HepG2 (cell line): Measurements from ENCODE around the gene EPB41L2. TPM values are rescaled to one million over a fixed set of nuclear protein-coding genes. Genes with fewer than 3 reads are reported as not detected.
A peak's percentile ranks its signal among the peaks of the same experiment; 100 is the strongest.

ENCODE experiments used
- GFI1 ChIP-seq: sonication (generic); formaldehyde crosslinking; IDR thresholded peaks from 2 replicates; pipeline ENCODE4 v1.5.0; 2020; ENCODE audit warnings: missing genetic modification reagents, mild to moderate bottlenecking, borderline replicate concordance
- HMGA1 ChIP-seq: sonication (generic); formaldehyde crosslinking; conservative IDR thresholded peaks from 2 replicates; pipeline ENCODE4 v1.4.0; 2020; ENCODE audit warnings: missing genetic modification reagents
- MXI1 ChIP-seq: IDR thresholded peaks from 3 replicates; pipeline ENCODE4 v1.6.1; 2012; ENCODE audit warnings: low read depth, low read length, inconsistent platforms, borderline replicate concordance
- PHF8 ChIP-seq: sonication (generic); formaldehyde crosslinking; IDR thresholded peaks from 2 replicates; pipeline ENCODE4 v1.5.0; 2020; ENCODE audit warnings: missing genetic modification reagents
- POLR2G ChIP-seq: fragments of 200-400 bp; formaldehyde crosslinking; IDR thresholded peaks from 2 replicates; pipeline ENCODE4 v1.6.1; 2018; ENCODE audit warnings: mild to moderate bottlenecking, low read depth, low read length, moderate library complexity
- THYN1 ChIP-seq: sonication (generic); formaldehyde crosslinking; IDR thresholded peaks from 2 replicates; pipeline ENCODE4 v1.8.1; 2023; ENCODE audit warnings: low read depth, mild to moderate bottlenecking, moderate library complexity, missing genetic modification reagents, borderline replicate concordance
- ZNF20 ChIP-seq: sonication (generic); formaldehyde crosslinking; IDR thresholded peaks from 2 replicates; pipeline ENCODE4 v1.4.0; 2020; ENCODE audit warnings: mild to moderate bottlenecking, moderate library complexity, missing genetic modification reagents
- ZNF644 ChIP-seq: IDR thresholded peaks from 2 replicates; pipeline ENCODE4 v1.6.1; 2016; ENCODE audit warnings: low read depth
- polyA plus RNA-seq, 8 experiments: library from polyadenylated mRNA; depleted of rRNA in 3 of 8; stranded (reverse) in 7 of 8; unstranded in 1 of 8; fragments of >200 nt; fragmentation: Illumina TruSeq in 4 of 8; extraction: Trizol in 4 of 8; gene quantifications; 2 replicates each; pipeline versions ENCODE4 v1.2.1 to v1.2.3, GENCODE V29; 2011 to 2016; ENCODE audit warnings: low read depth in 4 of 8, missing spikeins in 1 of 8, mixed read lengths in 1 of 8; ENCODE audit not compliant: insufficient read depth in 1 of 8
- total RNA-seq, 5 experiments: library from RNA; depleted of rRNA; stranded (reverse); fragments of >200 nt; fragmentation: Illumina TruSeq; extraction: Trizol; gene quantifications; 2 replicates each; pipeline ENCODE4 v1.2.3, GENCODE V29; 2016; ENCODE audit warnings: low read depth in 1 of 5
- TF ChIP-seq, protein P1 (sequence below), 2 experiments: IDR thresholded peaks; 2 replicates each; pipeline ENCODE4 v1.6.1; 2011 to 2012; ENCODE audit warnings: low read length in 2 of 2, borderline replicate concordance in 1 of 2, low read depth in 1 of 2, mild to moderate bottlenecking in 1 of 2, moderate library complexity in 1 of 2
- TF ChIP-seq, protein P2 (sequence below): sonication (generic); formaldehyde crosslinking; IDR thresholded peaks from 2 replicates; pipeline ENCODE4 v1.5.1; 2020; ENCODE audit warnings: mild to moderate bottlenecking, missing genetic modification reagents, moderate library complexity
- TF ChIP-seq, protein P3 (sequence below): sonication (generic); formaldehyde crosslinking; IDR thresholded peaks from 2 replicates; pipeline ENCODE4 v1.4.0; 2020; ENCODE audit warnings: missing genetic modification reagents
- TF ChIP-seq, protein P4 (sequence below): sonication (generic); formaldehyde crosslinking; IDR thresholded peaks from 2 replicates; pipeline ENCODE4 v1.4.0; 2020; ENCODE audit warnings: missing genetic modification reagents
- TF ChIP-seq, protein P5 (sequence below): sonication (generic); formaldehyde crosslinking; IDR thresholded peaks from 2 replicates; pipeline ENCODE4 v1.4.0; 2020; ENCODE audit warnings: missing genetic modification reagents, borderline replicate concordance
- TF ChIP-seq, protein P6 (sequence below): sonication (generic); formaldehyde crosslinking; IDR thresholded peaks from 2 replicates; pipeline ENCODE4 v1.4.0; 2020; ENCODE audit warnings: missing genetic modification reagents

The EPB41L2 gene
- total and polyA plus RNA-seq, 2 of the 13 experiments (the other 11 are each of a cell fraction or from before 2014, with no cell fraction given) = 41.7 to 56.4 TPM

DNA sequence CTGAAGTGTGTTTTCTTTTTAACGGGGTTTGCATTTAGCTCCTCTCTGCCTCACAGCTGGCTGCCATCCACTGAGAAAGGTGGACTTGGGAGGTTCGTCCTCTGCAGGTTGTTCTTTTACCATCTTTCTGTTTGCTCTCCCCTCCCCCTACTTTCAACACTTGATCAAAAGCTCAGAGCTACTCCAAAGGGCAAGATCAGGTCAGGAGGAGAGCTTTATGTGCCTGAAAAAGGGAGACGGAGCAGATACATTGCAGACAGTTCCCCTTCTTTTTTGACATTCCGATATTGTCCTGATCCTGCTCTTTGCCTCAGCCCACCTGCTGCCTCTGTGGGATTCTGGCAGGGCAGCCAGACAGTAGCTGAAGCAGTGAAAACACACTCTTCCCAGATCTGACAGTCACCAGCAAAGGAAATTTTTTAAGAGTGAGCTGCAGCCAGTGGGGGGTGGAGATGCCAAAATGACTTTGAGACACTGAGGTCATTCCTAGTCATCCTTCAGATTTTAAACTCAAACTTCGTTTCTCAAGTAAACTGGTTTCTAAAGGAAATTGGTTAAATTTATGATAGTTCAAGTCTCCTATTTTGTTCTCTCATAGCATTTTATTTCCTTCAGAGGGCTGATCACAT is 209.4 kb downstream of the EPB41L2 start (continued):
- TF ChIP-seq, protein P1, sequence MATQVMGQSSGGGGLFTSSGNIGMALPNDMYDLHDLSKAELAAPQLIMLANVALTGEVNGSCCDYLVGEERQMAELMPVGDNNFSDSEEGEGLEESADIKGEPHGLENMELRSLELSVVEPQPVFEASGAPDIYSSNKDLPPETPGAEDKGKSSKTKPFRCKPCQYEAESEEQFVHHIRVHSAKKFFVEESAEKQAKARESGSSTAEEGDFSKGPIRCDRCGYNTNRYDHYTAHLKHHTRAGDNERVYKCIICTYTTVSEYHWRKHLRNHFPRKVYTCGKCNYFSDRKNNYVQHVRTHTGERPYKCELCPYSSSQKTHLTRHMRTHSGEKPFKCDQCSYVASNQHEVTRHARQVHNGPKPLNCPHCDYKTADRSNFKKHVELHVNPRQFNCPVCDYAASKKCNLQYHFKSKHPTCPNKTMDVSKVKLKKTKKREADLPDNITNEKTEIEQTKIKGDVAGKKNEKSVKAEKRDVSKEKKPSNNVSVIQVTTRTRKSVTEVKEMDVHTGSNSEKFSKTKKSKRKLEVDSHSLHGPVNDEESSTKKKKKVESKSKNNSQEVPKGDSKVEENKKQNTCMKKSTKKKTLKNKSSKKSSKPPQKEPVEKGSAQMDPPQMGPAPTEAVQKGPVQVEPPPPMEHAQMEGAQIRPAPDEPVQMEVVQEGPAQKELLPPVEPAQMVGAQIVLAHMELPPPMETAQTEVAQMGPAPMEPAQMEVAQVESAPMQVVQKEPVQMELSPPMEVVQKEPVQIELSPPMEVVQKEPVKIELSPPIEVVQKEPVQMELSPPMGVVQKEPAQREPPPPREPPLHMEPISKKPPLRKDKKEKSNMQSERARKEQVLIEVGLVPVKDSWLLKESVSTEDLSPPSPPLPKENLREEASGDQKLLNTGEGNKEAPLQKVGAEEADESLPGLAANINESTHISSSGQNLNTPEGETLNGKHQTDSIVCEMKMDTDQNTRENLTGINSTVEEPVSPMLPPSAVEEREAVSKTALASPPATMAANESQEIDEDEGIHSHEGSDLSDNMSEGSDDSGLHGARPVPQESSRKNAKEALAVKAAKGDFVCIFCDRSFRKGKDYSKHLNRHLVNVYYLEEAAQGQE (IDR thresholded peaks at IDR 0.05; ENCODE audit: borderline replicate concordance in 1 of 2, low read depth in 1 of 2, low read length in 2 of 2) = 0 out of 4 replicates have a peak, but pooled peaks of 1 of the 2 experiments have one; percentile 30
- TF ChIP-seq, protein P2, sequence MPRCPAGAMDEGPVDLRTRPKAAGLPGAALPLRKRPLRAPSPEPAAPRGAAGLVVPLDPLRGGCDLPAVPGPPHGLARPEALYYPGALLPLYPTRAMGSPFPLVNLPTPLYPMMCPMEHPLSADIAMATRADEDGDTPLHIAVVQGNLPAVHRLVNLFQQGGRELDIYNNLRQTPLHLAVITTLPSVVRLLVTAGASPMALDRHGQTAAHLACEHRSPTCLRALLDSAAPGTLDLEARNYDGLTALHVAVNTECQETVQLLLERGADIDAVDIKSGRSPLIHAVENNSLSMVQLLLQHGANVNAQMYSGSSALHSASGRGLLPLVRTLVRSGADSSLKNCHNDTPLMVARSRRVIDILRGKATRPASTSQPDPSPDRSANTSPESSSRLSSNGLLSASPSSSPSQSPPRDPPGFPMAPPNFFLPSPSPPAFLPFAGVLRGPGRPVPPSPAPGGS (CRISPR knock-in tag) = no peak
- no peak for TF ChIP-seq MXI1
- TF ChIP-seq, protein P3, sequence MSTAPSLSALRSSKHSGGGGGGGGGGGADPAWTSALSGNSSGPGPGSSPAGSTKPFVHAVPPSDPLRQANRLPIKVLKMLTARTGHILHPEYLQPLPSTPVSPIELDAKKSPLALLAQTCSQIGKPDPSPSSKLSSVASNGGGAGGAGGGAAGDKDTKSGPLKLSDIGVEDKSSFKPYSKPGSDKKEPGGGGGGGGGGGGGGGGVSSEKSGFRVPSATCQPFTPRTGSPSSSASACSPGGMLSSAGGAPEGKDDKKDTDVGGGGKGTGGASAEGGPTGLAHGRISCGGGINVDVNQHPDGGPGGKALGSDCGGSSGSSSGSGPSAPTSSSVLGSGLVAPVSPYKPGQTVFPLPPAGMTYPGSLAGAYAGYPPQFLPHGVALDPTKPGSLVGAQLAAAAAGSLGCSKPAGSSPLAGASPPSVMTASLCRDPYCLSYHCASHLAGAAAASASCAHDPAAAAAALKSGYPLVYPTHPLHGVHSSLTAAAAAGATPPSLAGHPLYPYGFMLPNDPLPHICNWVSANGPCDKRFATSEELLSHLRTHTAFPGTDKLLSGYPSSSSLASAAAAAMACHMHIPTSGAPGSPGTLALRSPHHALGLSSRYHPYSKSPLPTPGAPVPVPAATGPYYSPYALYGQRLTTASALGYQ = peak; percentile 39; the same call in 1 of the 2 replicates
- TF ChIP-seq THYN1 (CRISPR knock-in tag) = no peak
- TF ChIP-seq, protein P4, sequence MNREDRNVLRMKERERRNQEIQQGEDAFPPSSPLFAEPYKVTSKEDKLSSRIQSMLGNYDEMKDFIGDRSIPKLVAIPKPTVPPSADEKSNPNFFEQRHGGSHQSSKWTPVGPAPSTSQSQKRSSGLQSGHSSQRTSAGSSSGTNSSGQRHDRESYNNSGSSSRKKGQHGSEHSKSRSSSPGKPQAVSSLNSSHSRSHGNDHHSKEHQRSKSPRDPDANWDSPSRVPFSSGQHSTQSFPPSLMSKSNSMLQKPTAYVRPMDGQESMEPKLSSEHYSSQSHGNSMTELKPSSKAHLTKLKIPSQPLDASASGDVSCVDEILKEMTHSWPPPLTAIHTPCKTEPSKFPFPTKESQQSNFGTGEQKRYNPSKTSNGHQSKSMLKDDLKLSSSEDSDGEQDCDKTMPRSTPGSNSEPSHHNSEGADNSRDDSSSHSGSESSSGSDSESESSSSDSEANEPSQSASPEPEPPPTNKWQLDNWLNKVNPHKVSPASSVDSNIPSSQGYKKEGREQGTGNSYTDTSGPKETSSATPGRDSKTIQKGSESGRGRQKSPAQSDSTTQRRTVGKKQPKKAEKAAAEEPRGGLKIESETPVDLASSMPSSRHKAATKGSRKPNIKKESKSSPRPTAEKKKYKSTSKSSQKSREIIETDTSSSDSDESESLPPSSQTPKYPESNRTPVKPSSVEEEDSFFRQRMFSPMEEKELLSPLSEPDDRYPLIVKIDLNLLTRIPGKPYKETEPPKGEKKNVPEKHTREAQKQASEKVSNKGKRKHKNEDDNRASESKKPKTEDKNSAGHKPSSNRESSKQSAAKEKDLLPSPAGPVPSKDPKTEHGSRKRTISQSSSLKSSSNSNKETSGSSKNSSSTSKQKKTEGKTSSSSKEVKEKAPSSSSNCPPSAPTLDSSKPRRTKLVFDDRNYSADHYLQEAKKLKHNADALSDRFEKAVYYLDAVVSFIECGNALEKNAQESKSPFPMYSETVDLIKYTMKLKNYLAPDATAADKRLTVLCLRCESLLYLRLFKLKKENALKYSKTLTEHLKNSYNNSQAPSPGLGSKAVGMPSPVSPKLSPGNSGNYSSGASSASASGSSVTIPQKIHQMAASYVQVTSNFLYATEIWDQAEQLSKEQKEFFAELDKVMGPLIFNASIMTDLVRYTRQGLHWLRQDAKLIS (CRISPR knock-in tag) = no peak
- peak; percentile 81 for TF ChIP-seq ZNF644 (CRISPR knock-in tag)
- TF ChIP-seq, protein P5, sequence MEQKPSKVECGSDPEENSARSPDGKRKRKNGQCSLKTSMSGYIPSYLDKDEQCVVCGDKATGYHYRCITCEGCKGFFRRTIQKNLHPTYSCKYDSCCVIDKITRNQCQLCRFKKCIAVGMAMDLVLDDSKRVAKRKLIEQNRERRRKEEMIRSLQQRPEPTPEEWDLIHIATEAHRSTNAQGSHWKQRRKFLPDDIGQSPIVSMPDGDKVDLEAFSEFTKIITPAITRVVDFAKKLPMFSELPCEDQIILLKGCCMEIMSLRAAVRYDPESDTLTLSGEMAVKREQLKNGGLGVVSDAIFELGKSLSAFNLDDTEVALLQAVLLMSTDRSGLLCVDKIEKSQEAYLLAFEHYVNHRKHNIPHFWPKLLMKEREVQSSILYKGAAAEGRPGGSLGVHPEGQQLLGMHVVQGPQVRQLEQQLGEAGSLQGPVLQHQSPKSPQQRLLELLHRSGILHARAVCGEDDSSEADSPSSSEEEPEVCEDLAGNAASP = peak; percentile 89; the same call in 1 of the 2 replicates
- no peak for TF ChIP-seq ZNF20
- TF ChIP-seq PHF8 = no peak
- TF ChIP-seq HMGA1 (CRISPR knock-in tag) = no peak
- peak; percentile 32; the same call in 1 of the 2 replicates for TF ChIP-seq POLR2G
- TF ChIP-seq, protein P6, sequence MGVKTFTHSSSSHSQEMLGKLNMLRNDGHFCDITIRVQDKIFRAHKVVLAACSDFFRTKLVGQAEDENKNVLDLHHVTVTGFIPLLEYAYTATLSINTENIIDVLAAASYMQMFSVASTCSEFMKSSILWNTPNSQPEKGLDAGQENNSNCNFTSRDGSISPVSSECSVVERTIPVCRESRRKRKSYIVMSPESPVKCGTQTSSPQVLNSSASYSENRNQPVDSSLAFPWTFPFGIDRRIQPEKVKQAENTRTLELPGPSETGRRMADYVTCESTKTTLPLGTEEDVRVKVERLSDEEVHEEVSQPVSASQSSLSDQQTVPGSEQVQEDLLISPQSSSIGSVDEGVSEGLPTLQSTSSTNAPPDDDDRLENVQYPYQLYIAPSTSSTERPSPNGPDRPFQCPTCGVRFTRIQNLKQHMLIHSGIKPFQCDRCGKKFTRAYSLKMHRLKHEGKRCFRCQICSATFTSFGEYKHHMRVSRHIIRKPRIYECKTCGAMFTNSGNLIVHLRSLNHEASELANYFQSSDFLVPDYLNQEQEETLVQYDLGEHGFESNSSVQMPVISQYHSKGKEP (CRISPR knock-in tag) = no peak
- TF ChIP-seq GFI1 = peak; percentile 90
